ENCODE data around the gene CAVIN2. TPM values are rescaled to one million over a fixed set of nuclear protein-coding genes. Genes with fewer than 3 reads are reported as not detected.

Gene CAVIN2
- polyA plus RNA-seq, 1 donor from 2014 or later: not detected

DNA sequence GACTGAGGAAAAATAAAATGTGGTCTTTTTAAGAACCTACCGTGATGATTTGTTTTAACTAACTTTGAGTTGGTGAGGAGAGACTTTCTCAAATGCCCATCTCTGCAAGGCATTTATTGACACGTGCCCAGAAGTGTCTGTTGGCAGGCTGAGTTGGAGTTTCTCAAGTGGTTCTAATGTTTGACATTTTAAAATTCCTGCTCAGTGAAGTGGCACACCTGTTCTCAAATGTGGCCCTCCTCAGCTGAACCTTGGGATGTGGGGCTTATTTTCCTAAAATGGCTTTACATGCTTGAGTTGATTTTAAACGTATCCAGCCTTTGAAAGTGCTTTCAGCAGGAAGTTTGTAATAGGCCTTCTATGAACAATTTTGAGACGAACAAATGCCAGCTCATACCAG lies 876 bp upstream of the CAVIN2 start:
- no peaks in the 10 kb centered on the region for H4K20me1 ChIP-seq (ENCODE audit: insufficient read depth)
- H3K9me3 ChIP-seq (ENCODE audit: low read length): no peaks in the 10 kb centered on the region
- H3K9me2 ChIP-seq (ENCODE audit: insufficient read depth, low read length): no peaks in the 10 kb centered on the region
- no peaks in the 10 kb centered on the region for H3K36me3 ChIP-seq (ENCODE audit: insufficient read depth, low read length)
- no peaks in the 10 kb centered on the region for H3K79me2 ChIP-seq (replicated peaks; ENCODE audit: insufficient read depth, low read length)
- H3K27ac ChIP-seq (ENCODE audit: low read length): no peak overlapping the region
- no peak overlapping the region for H3K9ac ChIP-seq (ENCODE audit: low read length)
- H3F3A ChIP-seq (ENCODE audit: insufficient read depth, low read length, poor library complexity, severe bottlenecking): no peaks in the 10 kb centered on the region
- no peak overlapping the region for H2AFZ ChIP-seq (ENCODE audit: low read depth, low read length)
- TF ChIP-seq, protein P1, sequence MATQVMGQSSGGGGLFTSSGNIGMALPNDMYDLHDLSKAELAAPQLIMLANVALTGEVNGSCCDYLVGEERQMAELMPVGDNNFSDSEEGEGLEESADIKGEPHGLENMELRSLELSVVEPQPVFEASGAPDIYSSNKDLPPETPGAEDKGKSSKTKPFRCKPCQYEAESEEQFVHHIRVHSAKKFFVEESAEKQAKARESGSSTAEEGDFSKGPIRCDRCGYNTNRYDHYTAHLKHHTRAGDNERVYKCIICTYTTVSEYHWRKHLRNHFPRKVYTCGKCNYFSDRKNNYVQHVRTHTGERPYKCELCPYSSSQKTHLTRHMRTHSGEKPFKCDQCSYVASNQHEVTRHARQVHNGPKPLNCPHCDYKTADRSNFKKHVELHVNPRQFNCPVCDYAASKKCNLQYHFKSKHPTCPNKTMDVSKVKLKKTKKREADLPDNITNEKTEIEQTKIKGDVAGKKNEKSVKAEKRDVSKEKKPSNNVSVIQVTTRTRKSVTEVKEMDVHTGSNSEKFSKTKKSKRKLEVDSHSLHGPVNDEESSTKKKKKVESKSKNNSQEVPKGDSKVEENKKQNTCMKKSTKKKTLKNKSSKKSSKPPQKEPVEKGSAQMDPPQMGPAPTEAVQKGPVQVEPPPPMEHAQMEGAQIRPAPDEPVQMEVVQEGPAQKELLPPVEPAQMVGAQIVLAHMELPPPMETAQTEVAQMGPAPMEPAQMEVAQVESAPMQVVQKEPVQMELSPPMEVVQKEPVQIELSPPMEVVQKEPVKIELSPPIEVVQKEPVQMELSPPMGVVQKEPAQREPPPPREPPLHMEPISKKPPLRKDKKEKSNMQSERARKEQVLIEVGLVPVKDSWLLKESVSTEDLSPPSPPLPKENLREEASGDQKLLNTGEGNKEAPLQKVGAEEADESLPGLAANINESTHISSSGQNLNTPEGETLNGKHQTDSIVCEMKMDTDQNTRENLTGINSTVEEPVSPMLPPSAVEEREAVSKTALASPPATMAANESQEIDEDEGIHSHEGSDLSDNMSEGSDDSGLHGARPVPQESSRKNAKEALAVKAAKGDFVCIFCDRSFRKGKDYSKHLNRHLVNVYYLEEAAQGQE (IDR thresholded peaks at IDR 0.05; ENCODE audit: borderline replicate concordance): no peak
- TF ChIP-seq TAF1 (IDR thresholded peaks at IDR 0.05; ENCODE audit: low read depth) (no peak), POLR2AphosphoS5 (IDR thresholded peaks at IDR 0.05) (no peak)
- no peak overlapping the region for H3K4me3 ChIP-seq (ENCODE audit: low read length)
- H3K4me2 ChIP-seq (ENCODE audit: low read length): no peak overlapping the region
- H3K27me3 ChIP-seq (ENCODE audit: insufficient read depth, low read depth, low read length): no peaks in the 10 kb centered on the region

DNA sequence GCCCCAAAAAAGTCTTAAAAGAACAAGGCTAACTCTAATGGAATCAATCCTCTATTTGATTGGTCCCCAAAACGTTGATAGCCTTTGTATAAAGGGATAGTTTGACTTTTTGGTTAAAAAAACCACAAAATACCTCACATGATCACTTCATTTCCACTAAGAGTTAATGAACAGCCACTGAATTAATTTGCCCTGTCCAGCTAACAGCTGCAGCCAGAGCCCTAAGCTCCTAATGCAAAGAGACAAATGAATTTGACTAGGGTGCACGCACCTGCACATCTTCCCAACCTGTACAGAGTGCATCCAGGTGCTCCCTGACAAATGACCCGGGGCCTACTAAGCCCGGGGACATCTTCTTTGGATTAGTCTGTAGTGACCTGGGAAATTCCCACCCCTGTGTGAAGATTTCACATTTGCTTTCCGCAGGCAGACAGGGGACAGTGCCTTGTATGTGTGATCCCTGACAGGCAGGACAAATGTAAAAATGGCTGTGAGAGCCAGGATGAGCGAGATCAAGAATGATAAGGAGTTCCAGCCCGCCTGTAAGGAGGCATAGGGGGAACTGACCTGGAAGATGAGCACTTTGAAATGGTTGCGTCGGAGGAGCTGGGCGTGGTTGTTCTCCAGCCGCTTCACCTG lies 893 bp downstream of the CAVIN2 start:
- Histone ChIP-seq H3K27me3 (ENCODE audit: insufficient read depth, low read depth, low read length) (no peaks in the 10 kb centered on the region), H2AFZ (ENCODE audit: low read depth, low read length) (no peak overlapping the region), H4K20me1 (ENCODE audit: insufficient read depth) (no peaks in the 10 kb centered on the region), H3K27ac (ENCODE audit: low read length) (no peak overlapping the region), H3K9ac (ENCODE audit: low read length) (no peak overlapping the region), H3K4me3 (ENCODE audit: low read length) (no peak overlapping the region), H3K36me3 (ENCODE audit: insufficient read depth, low read length) (no peaks in the 10 kb centered on the region), H3K79me2 (replicated peaks; ENCODE audit: insufficient read depth, low read length) (no peaks in the 10 kb centered on the region), H3F3A (ENCODE audit: insufficient read depth, low read length, poor library complexity, severe bottlenecking) (no peaks in the 10 kb centered on the region), H3K4me2 (ENCODE audit: low read length) (no peak overlapping the region), H3K9me3 (ENCODE audit: low read length) (no peaks in the 10 kb centered on the region), H3K9me2 (ENCODE audit: insufficient read depth, low read length) (no peaks in the 10 kb centered on the region)
- no peak for TF ChIP-seq POLR2AphosphoS5 (IDR thresholded peaks at IDR 0.05)
- TF ChIP-seq EZH2 (IDR thresholded peaks at IDR 0.05; ENCODE audit: borderline replicate concordance, insufficient read depth, low read length, poor library complexity, severe bottlenecking): no peak
- TF ChIP-seq, protein P1 (IDR thresholded peaks at IDR 0.05; ENCODE audit: borderline replicate concordance): no peak
- no peak for TF ChIP-seq SMC3 (conservative IDR thresholded peaks at IDR 0.05; ENCODE audit: poor library complexity)
- no peak for TF ChIP-seq RAD21 (conservative IDR thresholded peaks at IDR 0.05)
- TF ChIP-seq, protein P2, sequence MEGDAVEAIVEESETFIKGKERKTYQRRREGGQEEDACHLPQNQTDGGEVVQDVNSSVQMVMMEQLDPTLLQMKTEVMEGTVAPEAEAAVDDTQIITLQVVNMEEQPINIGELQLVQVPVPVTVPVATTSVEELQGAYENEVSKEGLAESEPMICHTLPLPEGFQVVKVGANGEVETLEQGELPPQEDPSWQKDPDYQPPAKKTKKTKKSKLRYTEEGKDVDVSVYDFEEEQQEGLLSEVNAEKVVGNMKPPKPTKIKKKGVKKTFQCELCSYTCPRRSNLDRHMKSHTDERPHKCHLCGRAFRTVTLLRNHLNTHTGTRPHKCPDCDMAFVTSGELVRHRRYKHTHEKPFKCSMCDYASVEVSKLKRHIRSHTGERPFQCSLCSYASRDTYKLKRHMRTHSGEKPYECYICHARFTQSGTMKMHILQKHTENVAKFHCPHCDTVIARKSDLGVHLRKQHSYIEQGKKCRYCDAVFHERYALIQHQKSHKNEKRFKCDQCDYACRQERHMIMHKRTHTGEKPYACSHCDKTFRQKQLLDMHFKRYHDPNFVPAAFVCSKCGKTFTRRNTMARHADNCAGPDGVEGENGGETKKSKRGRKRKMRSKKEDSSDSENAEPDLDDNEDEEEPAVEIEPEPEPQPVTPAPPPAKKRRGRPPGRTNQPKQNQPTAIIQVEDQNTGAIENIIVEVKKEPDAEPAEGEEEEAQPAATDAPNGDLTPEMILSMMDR (IDR thresholded peaks at IDR 0.05; ENCODE audit: poor library complexity, severe bottlenecking): no peak
- no peak for TF ChIP-seq MXI1 (conservative IDR thresholded peaks at IDR 0.05; ENCODE audit: poor library complexity, severe bottlenecking)
- TF ChIP-seq EP300 (conservative IDR thresholded peaks at IDR 0.05; ENCODE audit: poor library complexity, severe bottlenecking): no peak
- TF ChIP-seq TAF1 (IDR thresholded peaks at IDR 0.05; ENCODE audit: low read depth): no peak
